ENCODE results near the gene YY1AP1. TPM values are rescaled to one million over a fixed set of nuclear protein-coding genes. Genes with fewer than 3 reads are reported as not detected.
A peak's percentile ranks its signal among the peaks of the same experiment; 100 is the strongest.

YY1AP1 gene
- total and polyA plus RNA-seq, 12 donors, result 44.0 to 70.4 (median 57.6) TPM

- peak; percentile 94 to 99 (median 98) for DNase-seq
- intact Hi-C loops (cut with DNase I), result no loop called here
Observed at GRCh38 chr1:155609515-155610256, 78.9 kb downstream of the YY1AP1 start, which contains the start of gene MSTO1. MSTO1 (plus strand) TSS chr1:155610218; CDS start chr1:155610249, 31 bp downstream.

More at GRCh38 chr1:155609515-155610256, 78.9 kb downstream of the YY1AP1 start, which contains the start of gene MSTO1:
- Histone ChIP-seq H3K36me3 (replicated peaks in 1 of 2) (peaks cover 0 to 13% of the 10 kb centered on the region in 2 donors), H3K9me3 (replicated peaks in 1 of 3) (no peaks in the 10 kb centered on the region), H3K4me3 (peak within 1 kb of the TSS in 3 of 4 donors; percentile 54 to 77 (median 66)), H3K27me3 (no peaks in the 10 kb centered on the region), H3K27ac (peak within 1 kb of the TSS in 2 of 5 donors; percentile 50 to 63), H3K4me1 (replicated peaks in 1 of 2) (peaks cover 0 to 5% of the 10 kb centered on the region in 2 donors)
- 7 to 15% (median 10%) methylated on average over 25 to 43 of the region's 47 CpGs for WGBS, 4 donors
- TF ChIP-seq POLR2A (IDR thresholded peaks at IDR 0.05), result peak; percentile 4 to 34
- no peak for TF ChIP-seq CTCF (IDR thresholded peaks at IDR 0.05)

Other genes starting within 250 kb of the YY1AP1 start
- gene ASH1L, start 126.0 kb downstream of the YY1AP1 start, total RNA-seq, result 10 to 100 TPM; 38.8 to 59.3 (median 46.8) TPM
- gene ASH1L, start 126.0 kb downstream of the YY1AP1 start, polyA plus RNA-seq, result 10 to 100 TPM in 1 of 3 donors, 1 to 10 TPM in 2; 3.7 to 33.4 (median 9.2) TPM
- gene MSTO1, start 78.6 kb downstream of the YY1AP1 start, total RNA-seq, result 10 to 100 TPM in 6 of 9 donors, 1 to 10 TPM in 3; 1.1 to 50.5 (median 24.2) TPM
- 10 to 100 TPM; 40.1 to 54.3 (median 44.0) TPM for gene MSTO1, start 78.6 kb downstream of the YY1AP1 start, polyA plus RNA-seq
- gene DAP3, start 317 bp upstream of the YY1AP1 start, total RNA-seq, result 100 to 1,000 TPM in 6 of 9 donors, 10 to 100 TPM in 3; 85.4 to 186 (median 115) TPM
- gene DAP3, start 317 bp upstream of the YY1AP1 start, polyA plus RNA-seq, result 100 to 1,000 TPM; 101 to 169 (median 114) TPM
- gene GON4L, start 168.4 kb upstream of the YY1AP1 start, total RNA-seq, result 10 to 100 TPM; 13.7 to 41.7 (median 35.3) TPM
- gene GON4L, start 168.4 kb upstream of the YY1AP1 start, polyA plus RNA-seq, result 10 to 100 TPM; 22.4 to 40.3 (median 32.8) TPM
- 10 to 100 TPM in 5 of 9 donors, 1 to 10 TPM in 4; 3.0 to 28.2 (median 10.5) TPM for gene SYT11, start 170.8 kb upstream of the YY1AP1 start, total RNA-seq
- 10 to 100 TPM in 1 of 3 donors, 1 to 10 TPM in 2; 1.1 to 19.2 (median 2.8) TPM for gene SYT11, start 170.8 kb upstream of the YY1AP1 start, polyA plus RNA-seq
- gene RIT1, start 222.6 kb upstream of the YY1AP1 start, total RNA-seq, result 10 to 100 TPM; 19.4 to 54.0 (median 31.4) TPM
- 10 to 100 TPM; 10.3 to 18.2 (median 16.2) TPM for gene RIT1, start 222.6 kb upstream of the YY1AP1 start, polyA plus RNA-seq
- gene KHDC4, start 245.6 kb upstream of the YY1AP1 start, total RNA-seq, result 10 to 100 TPM; 16.8 to 52.9 (median 39.6) TPM
- 10 to 100 TPM; 33.2 to 46.4 (median 37.0) TPM for gene KHDC4, start 245.6 kb upstream of the YY1AP1 start, polyA plus RNA-seq